ENCODE results near the gene MAST4. TPM values are rescaled to one million over a fixed set of nuclear protein-coding genes. Genes with fewer than 3 reads are reported as not detected.

MAST4 gene
- total and polyA plus RNA-seq, 2 of the 8 experiments (the other 6 are each of a cell fraction or from before 2014, with no cell fraction given), result 1.5 to 2.6 TPM

- TF ChIP-seq SIN3A (conservative IDR thresholded peaks at IDR 0.05 in 1 of 2, IDR thresholded peaks at IDR 0.05 in 1 of 2; ENCODE audit: low read depth in 1 of 2, low read length in 2 of 2) (no peak), BACH1 (IDR thresholded peaks at IDR 0.05; ENCODE audit: low read length) (no peak), SAP30 (IDR thresholded peaks at IDR 0.05; ENCODE audit: insufficient read depth, insufficient replicate concordance, low read length) (no peak)
Measured at GRCh38 chr5:67090593-67090992, 494.4 kb downstream of the MAST4 start (continued).

Data from H1 (cell line).